ENCODE data around the gene C6orf136.

Gene C6orf136

GRCh38 chr6:30676660-30677285, 29.8 kb downstream of the C6orf136 start:
- TF ChIP-seq CTCF (conservative IDR thresholded peaks at IDR 0.05) = no peak
- H3K27ac ChIP-seq = no peak overlapping the region

GRCh38 chr6:30678964-30679726, 32.2 kb downstream of the C6orf136 start:
- TF ChIP-seq CTCF (conservative IDR thresholded peaks at IDR 0.05) = peak; percentile 97
- no peak overlapping the region for H3K27ac ChIP-seq

- TF ChIP-seq CTCF (conservative IDR thresholded peaks at IDR 0.05) = no peak
- H3K27ac ChIP-seq = no peak overlapping the region
Observed at GRCh38 chr6:30679765-30680535, 33.0 kb downstream of the C6orf136 start.

GRCh38 chr6:30681766-30682142, 34.8 kb downstream of the C6orf136 start:
- no peak overlapping the region for H3K27ac ChIP-seq
- TF ChIP-seq CTCF (conservative IDR thresholded peaks at IDR 0.05) = no peak

GRCh38 chr6:30682143-30683117, 35.5 kb downstream of the C6orf136 start:
- no peak for TF ChIP-seq CTCF (conservative IDR thresholded peaks at IDR 0.05)
- no peak overlapping the region for H3K27ac ChIP-seq

GRCh38 chr6:30683183-30683979, 36.4 kb downstream of the C6orf136 start:
- H3K27ac ChIP-seq = no peak overlapping the region
- TF ChIP-seq CTCF (conservative IDR thresholded peaks at IDR 0.05) = no peak

All from VCaP (cell line).